Erythroblast (primary cell): ENCODE measurements around the gene QDPR.

Experiments
- GATA1 ChIP-seq: IDR thresholded peaks from 2 replicates; pipeline ENCODE4 v1.6.1; 2011; ENCODE audit warnings: low read depth, mild to moderate bottlenecking, control low read depth, low read length, moderate library complexity
- POLR2A ChIP-seq: IDR thresholded peaks from 2 replicates; pipeline ENCODE4 v1.6.1; 2011; ENCODE audit warnings: mild to moderate bottlenecking, low read length

- TF ChIP-seq POLR2A (no peak), GATA1 (no peak)
Observed at GRCh38 chr4:17528551-17529165, 16.8 kb upstream of the QDPR start.
